ENCODE data around the gene MRPL51. TPM values are rescaled to one million over a fixed set of nuclear protein-coding genes. Genes with fewer than 3 reads are reported as not detected.

MRPL51 gene
- total and polyA plus RNA-seq, 2 of the 8 experiments (the other 6 are each of a cell fraction or from before 2014, with no cell fraction given) = 119 to 331 TPM

DNA sequence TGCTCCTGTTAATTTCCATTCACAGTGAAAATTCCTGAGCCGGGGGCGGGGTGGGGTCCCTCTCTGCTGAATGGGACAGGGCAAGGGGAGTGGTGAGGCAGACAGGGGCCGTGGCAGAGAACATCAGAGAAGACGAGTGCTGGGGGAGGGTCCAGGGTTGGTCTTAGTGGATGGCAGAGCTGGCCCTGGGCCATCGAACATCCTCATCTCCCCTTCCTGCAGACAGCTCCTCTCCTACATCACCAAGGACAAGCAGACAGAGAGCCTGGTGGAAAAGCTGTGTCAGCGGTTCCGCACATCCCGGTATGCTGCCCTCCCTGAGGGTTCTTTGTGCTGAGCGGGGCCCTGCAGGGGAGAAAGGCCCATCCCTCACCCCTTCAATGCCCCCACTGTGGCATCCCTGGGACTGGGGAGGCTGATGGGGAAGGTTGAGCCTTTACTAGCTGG, 36.3 kb upstream of the MRPL51 start:
- no peak overlapping the region for H2BK15ac ChIP-seq (ENCODE audit: low read length)
- no peak overlapping the region for H2AK5ac ChIP-seq (ENCODE audit: low read depth, low read length)
- no peak for FAIRE-seq
- H4K8ac ChIP-seq (ENCODE audit: extremely low read depth, insufficient read depth, low read length) = no peak overlapping the region
- H2BK120ac ChIP-seq (replicated peaks; ENCODE audit: low read depth, low read length) = no peak overlapping the region
- CTCF ChIA-PET (ENCODE audit: partially characterized antibody) = interaction anchor here (0.7 to 4.7 kb wide), 8 partner anchors 10 to 105 kb away, joined by 3 to 38 read pairs (median 4); no protein-coding TSS in a partner anchor
- no peak overlapping the region for H4K5ac ChIP-seq (ENCODE audit: insufficient read length, low read depth, low read length)
- H3K79me2 ChIP-seq (ENCODE audit: control insufficient read depth in 1 of 2, insufficient read depth in 2 of 2, low read length in 2 of 2) = peaks cover 0 to 7% of the 10 kb centered on the region in 2 experiments; a peak in 1 of 4 replicates
- H3K36me3 ChIP-seq (ENCODE audit: control insufficient read depth in 2 of 4, insufficient read depth in 4 of 4, low read length in 3 of 4) = peaks cover 56 to 72% (median 67%) of the 10 kb centered on the region in 4 experiments
- no peak for DNase-seq (ENCODE audit: low read depth in 1 of 2, low spot score in 2 of 2)
- no peak overlapping the region for H3K4me2 ChIP-seq (ENCODE audit: insufficient read depth in 1 of 2, low read depth in 2 of 2, low read length in 2 of 2)
- H3K18ac ChIP-seq (ENCODE audit: extremely low read depth, low read length) = no peak overlapping the region
- no peaks in the 10 kb centered on the region for H3K9me3 ChIP-seq (ENCODE audit: insufficient read depth in 2 of 2, low read depth in 1 of 2, low read length in 1 of 2)
- H2BK12ac ChIP-seq (ENCODE audit: low read depth, low read length) = no peak overlapping the region
- peaks cover 3 to 5% of the 10 kb centered on the region in 2 experiments for H4K20me1 ChIP-seq (replicated peaks in 1 of 2; ENCODE audit: control insufficient read depth in 1 of 2, insufficient read depth in 2 of 2, low read length in 2 of 2)
- H3K23me2 ChIP-seq (ENCODE audit: low read depth, low read length) = peaks cover 11% of the 10 kb centered on the region
- TF ChIP-seq EGR1 (IDR thresholded peaks at IDR 0.05; ENCODE audit: borderline replicate concordance, low read depth, low read length) (no peak), MAFK (IDR thresholded peaks at IDR 0.05; ENCODE audit: low read depth, low read length) (peak; percentile 60)
- H3K27me3 ChIP-seq (replicated peaks in 1 of 4; ENCODE audit: control insufficient read depth in 3 of 4, extremely low read depth in 1 of 4, insufficient read depth in 3 of 4, low read length in 3 of 4) = no peaks in the 10 kb centered on the region
- H3K23ac ChIP-seq (ENCODE audit: insufficient read length) = no peak overlapping the region
- H4K91ac ChIP-seq (replicated peaks; ENCODE audit: insufficient read length, low read length) = no peak overlapping the region
- peaks cover 0 to 14% (median 12%) of the 10 kb centered on the region in 4 experiments; a peak in 5 of 7 replicates for H3K4me1 ChIP-seq (replicated peaks in 1 of 4; ENCODE audit: control insufficient read depth in 3 of 4, insufficient read depth in 4 of 4, low read length in 3 of 4)
- no peak overlapping the region for H2AFZ ChIP-seq (ENCODE audit: low read length)
- H3K56ac ChIP-seq (replicated peaks; ENCODE audit: insufficient read length, low read depth, low read length) = no peak overlapping the region
- H3K27ac ChIP-seq (ENCODE audit: low read depth, low read length) = no peak overlapping the region
- H2BK5ac ChIP-seq (ENCODE audit: low read depth, low read length) = no peak overlapping the region; the same call in 1 of the 2 replicates
- H3K14ac ChIP-seq (ENCODE audit: insufficient read length) = no peak overlapping the region
- 91% methylated on average over 9 of the region's 9 CpGs; no CpG with 5 or more reads in 1 of the 2 experiments for WGBS, 2 experiments (ENCODE audit: extremely low coverage in 1 of 2, insufficient coverage in 1 of 2, insufficient read length in 1 of 2, insufficient replicate concordance in 2 of 2, low coverage in 1 of 2, low lambda C conversion rate in 2 of 2, missing lambda C conversion rate in 1 of 2)
- H3K4ac ChIP-seq (replicated peaks; ENCODE audit: insufficient read length, low read depth, low read length) = no peak overlapping the region
- H3K4me3 ChIP-seq (ENCODE audit: extremely low read depth in 1 of 4, insufficient read depth in 2 of 4, low read depth in 3 of 4, low read length in 4 of 4) = no peak overlapping the region
- no peaks in the 10 kb centered on the region for H3K79me1 ChIP-seq (ENCODE audit: low read depth, low read length)
- H3K9ac ChIP-seq (replicated peaks in 1 of 4; ENCODE audit: extremely low read depth in 1 of 4, low read depth in 3 of 4, low read length in 3 of 4) = no peak overlapping the region
- POLR2A ChIA-PET (ENCODE audit: partially characterized antibody) = interaction anchor here (0.5 to 14.8 kb wide), 17 partner anchors 10 to 199 kb away, joined by 3 to 188 read pairs (median 4); partner anchors contain the start of genes GAPDH, IFFO1, MRPL51 and NOP2
- no peak overlapping the region for H2BK20ac ChIP-seq (ENCODE audit: low read length)

Data from H1 (cell line).